WTC11 (cell line): ENCODE data around the gene PCNX3. TPM values are rescaled to one million over a fixed set of nuclear protein-coding genes. Genes with fewer than 3 reads are reported as not detected.

ENCODE experiments used
- ATAC-seq: fragments of 200-7000 bp; cut with Tn5 transposase; 2 replicates; pipeline ENCODE4 v1.10.0; 2021; ENCODE audit warnings: mild to moderate bottlenecking, moderate library complexity
- CTCF ChIA-PET: fragments of 300-600 bp; sonication (Branson Sonifier 250); formaldehyde crosslinking; loops from one replicate; lab custom pipeline; 2021; ENCODE audit warnings: antibody characterized with exemption; lab: Charles Lee
- POLR2A ChIA-PET: fragments of 350-600 bp; sonication (Branson Sonifier 250); formaldehyde crosslinking; loops from one replicate; lab custom pipeline; 2021; ENCODE audit warnings: antibody characterized with exemption; lab: Charles Lee
- DNase-seq: peaks from one replicate; pipeline ENCODE4 v3.0.0; 2021; ENCODE audit warnings: low spot score
- H3K27ac Mint-ChIP-seq: 2 replicates; pipeline ENCODE4 v1.8.0; 2021; ENCODE audit warnings: mixed read lengths
- H3K27me3 Mint-ChIP-seq: 2 replicates; pipeline ENCODE4 v1.8.0; 2021; ENCODE audit warnings: low read depth, mild to moderate bottlenecking, moderate library complexity, mixed read lengths
- H3K36me3 Mint-ChIP-seq: 2 replicates; pipeline ENCODE4 v1.8.0; 2021; ENCODE audit warnings: mixed read lengths
- H3K4me1 Mint-ChIP-seq: 2 replicates; pipeline ENCODE4 v1.8.0; 2022; ENCODE audit warnings: mixed read lengths
- H3K4me3 Mint-ChIP-seq: 2 replicates; pipeline ENCODE4 v1.8.0; 2021; ENCODE audit warnings: mild to moderate bottlenecking, moderate library complexity, mixed read lengths
- H3K9me3 Mint-ChIP-seq: 2 replicates; pipeline ENCODE4 v1.8.0; 2021; ENCODE audit warnings: mixed read lengths
- AR ChIP-seq: fragments of 250-450 bp; sonication (Bioruptor Pico); IDR thresholded peaks from 2 replicates; pipeline ENCODE4 v1.9.0; 2021; ENCODE audit warnings: mild to moderate bottlenecking
- ATF1 ChIP-seq: sonication (generic); formaldehyde crosslinking; IDR thresholded peaks from 2 replicates; pipeline ENCODE4 v1.8.1; 2023; ENCODE audit warnings: mild to moderate bottlenecking, moderate library complexity, missing genetic modification reagents
- ESRRA ChIP-seq: sonication (generic); formaldehyde crosslinking; IDR thresholded peaks from 2 replicates; pipeline ENCODE4 v1.8.1; 2022; ENCODE audit warnings: mild to moderate bottlenecking, missing genetic modification reagents, borderline replicate concordance
- JUN ChIP-seq: sonication (generic); formaldehyde crosslinking; IDR thresholded peaks from 2 replicates; pipeline ENCODE4 v1.8.0; 2023; ENCODE audit warnings: mild to moderate bottlenecking, missing genetic modification reagents
- KAT7 ChIP-seq: sonication (generic); formaldehyde crosslinking; IDR thresholded peaks from 2 replicates; pipeline ENCODE4 v1.8.1; 2023; ENCODE audit warnings: missing genetic modification reagents, mild to moderate bottlenecking, borderline replicate concordance
- MAX ChIP-seq: sonication (generic); formaldehyde crosslinking; IDR thresholded peaks from 2 replicates; pipeline ENCODE4 v1.8.0; 2022; ENCODE audit warnings: mild to moderate bottlenecking, missing genetic modification reagents
- MXD4 ChIP-seq: fragments of 250-450 bp; sonication (Bioruptor Pico); IDR thresholded peaks from 2 replicates; pipeline ENCODE4 v1.8.0; 2021; ENCODE audit warnings: mild to moderate bottlenecking, moderate library complexity, borderline replicate concordance
- MYBL2 ChIP-seq: sonication (generic); formaldehyde crosslinking; IDR thresholded peaks from 2 replicates; pipeline ENCODE4 v1.8.1; 2023; ENCODE audit warnings: mild to moderate bottlenecking, moderate library complexity, missing genetic modification reagents
- NFATC4 ChIP-seq: fragments of 250-450 bp; sonication (Bioruptor Pico); IDR thresholded peaks from 2 replicates; pipeline ENCODE4 v1.9.0; 2021; ENCODE audit warnings: mild to moderate bottlenecking
- NFYB ChIP-seq: sonication (generic); formaldehyde crosslinking; conservative IDR thresholded peaks from 2 replicates; pipeline ENCODE4 v1.8.0; 2022; ENCODE audit warnings: low read depth, missing genetic modification reagents
- NR1H2 ChIP-seq: sonication (generic); formaldehyde crosslinking; IDR thresholded peaks from 2 replicates; pipeline ENCODE4 v1.9.0; 2021; ENCODE audit warnings: mild to moderate bottlenecking, moderate library complexity, missing genetic modification reagents
- RORB ChIP-seq: fragments of 250-450 bp; sonication (Bioruptor Pico); IDR thresholded peaks from 2 replicates; pipeline ENCODE4 v1.9.0; 2021; ENCODE audit warnings: mild to moderate bottlenecking
- SP1 ChIP-seq: sonication (generic); formaldehyde crosslinking; conservative IDR thresholded peaks from 2 replicates; pipeline ENCODE4 v1.8.1; 2022; ENCODE audit warnings: missing genetic modification reagents
- total RNA-seq: library from RNA; stranded (reverse); gene quantifications from 3 replicates; pipeline ENCODE4 v1.2.3, GENCODE V29; 2021
- TF ChIP-seq, protein P1 (sequence below): sonication (generic); formaldehyde crosslinking; IDR thresholded peaks from 2 replicates; pipeline ENCODE4 v1.8.1; 2022; ENCODE audit warnings: mild to moderate bottlenecking, moderate library complexity, missing genetic modification reagents
- TF ChIP-seq, protein P2 (sequence below): sonication (generic); formaldehyde crosslinking; IDR thresholded peaks from 2 replicates; pipeline ENCODE4 v1.8.0; 2022; ENCODE audit warnings: mild to moderate bottlenecking, missing genetic modification reagents
- TF ChIP-seq, protein P3 (sequence below): sonication (generic); formaldehyde crosslinking; IDR thresholded peaks from 2 replicates; pipeline ENCODE4 v1.8.1; 2023; ENCODE audit warnings: mild to moderate bottlenecking, missing genetic modification reagents, moderate library complexity
- TF ChIP-seq, protein P4 (sequence below): sonication (generic); formaldehyde crosslinking; IDR thresholded peaks from 2 replicates; pipeline ENCODE4 v1.8.1; 2022; ENCODE audit warnings: low read depth, missing genetic modification reagents, borderline replicate concordance
- TF ChIP-seq, protein P5 (sequence below): sonication (generic); formaldehyde crosslinking; IDR thresholded peaks from 2 replicates; pipeline ENCODE4 v1.8.1; 2022; ENCODE audit warnings: mild to moderate bottlenecking, missing genetic modification reagents, moderate library complexity, borderline replicate concordance

Gene PCNX3
- total RNA-seq, 1 experiment from 2014 or later: 51.6 TPM

GRCh38 chr11:65649656-65650546 is 34.3 kb downstream of the PCNX3 start (continued):
- TF ChIP-seq, protein P1, sequence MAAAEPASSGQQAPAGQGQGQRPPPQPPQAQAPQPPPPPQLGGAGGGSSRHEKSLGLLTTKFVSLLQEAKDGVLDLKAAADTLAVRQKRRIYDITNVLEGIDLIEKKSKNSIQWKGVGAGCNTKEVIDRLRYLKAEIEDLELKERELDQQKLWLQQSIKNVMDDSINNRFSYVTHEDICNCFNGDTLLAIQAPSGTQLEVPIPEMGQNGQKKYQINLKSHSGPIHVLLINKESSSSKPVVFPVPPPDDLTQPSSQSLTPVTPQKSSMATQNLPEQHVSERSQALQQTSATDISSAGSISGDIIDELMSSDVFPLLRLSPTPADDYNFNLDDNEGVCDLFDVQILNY (CRISPR knock-in tag): no peak
- TF ChIP-seq, protein P2, sequence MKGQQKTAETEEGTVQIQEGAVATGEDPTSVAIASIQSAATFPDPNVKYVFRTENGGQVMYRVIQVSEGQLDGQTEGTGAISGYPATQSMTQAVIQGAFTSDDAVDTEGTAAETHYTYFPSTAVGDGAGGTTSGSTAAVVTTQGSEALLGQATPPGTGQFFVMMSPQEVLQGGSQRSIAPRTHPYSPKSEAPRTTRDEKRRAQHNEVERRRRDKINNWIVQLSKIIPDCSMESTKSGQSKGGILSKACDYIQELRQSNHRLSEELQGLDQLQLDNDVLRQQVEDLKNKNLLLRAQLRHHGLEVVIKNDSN (CRISPR knock-in tag): no peak
- TF ChIP-seq, protein P3, sequence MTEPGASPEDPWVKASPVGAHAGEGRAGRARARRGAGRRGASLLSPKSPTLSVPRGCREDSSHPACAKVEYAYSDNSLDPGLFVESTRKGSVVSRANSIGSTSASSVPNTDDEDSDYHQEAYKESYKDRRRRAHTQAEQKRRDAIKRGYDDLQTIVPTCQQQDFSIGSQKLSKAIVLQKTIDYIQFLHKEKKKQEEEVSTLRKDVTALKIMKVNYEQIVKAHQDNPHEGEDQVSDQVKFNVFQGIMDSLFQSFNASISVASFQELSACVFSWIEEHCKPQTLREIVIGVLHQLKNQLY: no peak
- TF ChIP-seq, all 79 proteins: peak for 0

DNA sequence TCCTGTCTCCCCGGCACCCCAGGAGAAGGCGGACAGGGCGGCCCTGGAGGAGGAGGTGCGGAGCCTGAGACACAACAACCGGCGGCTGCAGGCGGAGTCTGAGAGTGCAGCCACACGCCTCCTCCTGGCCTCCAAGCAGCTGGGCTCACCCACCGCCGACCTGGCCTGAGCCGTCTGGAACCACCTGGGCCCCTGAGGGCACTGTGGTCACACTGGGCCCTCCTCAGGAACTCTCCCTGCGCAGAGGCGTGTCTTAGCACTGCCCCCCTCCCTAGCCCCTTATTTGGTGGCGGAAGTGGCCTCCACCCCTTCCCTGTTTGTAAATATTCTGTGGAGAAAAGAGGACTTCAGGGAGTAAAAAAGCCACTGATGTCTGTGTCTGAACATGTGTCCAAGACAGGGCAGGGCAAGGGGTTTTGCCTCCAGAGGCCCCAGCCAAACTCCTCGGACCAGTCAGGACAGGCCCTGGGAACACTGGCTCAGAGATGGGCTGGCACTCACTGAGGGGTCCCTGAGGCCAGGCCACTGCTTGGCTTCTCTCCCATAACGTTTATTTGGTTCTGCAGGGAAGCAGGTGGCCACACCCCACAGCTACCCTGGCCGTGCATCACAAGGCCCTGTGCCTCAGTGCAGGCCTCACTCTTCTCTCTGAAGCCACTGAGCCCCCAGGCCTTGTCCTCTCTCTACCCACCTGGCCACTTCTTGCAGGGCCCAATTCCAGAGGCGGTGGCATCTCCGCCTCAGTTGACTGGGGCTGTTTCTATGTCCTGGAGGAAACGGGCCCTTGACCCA is 35.2 kb downstream of the PCNX3 start:
- Mint-ChIP-seq H3K27me3 (peaks cover 3% of the 10 kb centered on the region; the same call in 1 of the 2 replicates), H3K27ac (no peak overlapping the region), H3K4me3 (no peak overlapping the region), H3K36me3 (peaks cover 13% of the 10 kb centered on the region)
- peak; percentile 7 for ATAC-seq
- TF ChIP-seq JUN (CRISPR knock-in tag) (no peak), ESRRA (CRISPR knock-in tag) (no peak), MAX (CRISPR knock-in tag) (no peak)
- TF ChIP-seq, protein P2 (CRISPR knock-in tag): no peak
- TF ChIP-seq, protein P1 (CRISPR knock-in tag): no peak
- TF ChIP-seq, all 79 proteins: peak for 0
- ChIA-PET CTCF (interaction anchor here (0.8 to 5.0 kb wide), 2 partner anchors 13 to 44 kb away, joined by 3 to 23 read pairs; partner anchors contain the start of gene SIPA1), POLR2A (interaction anchor here (1.4 kb wide), 1 partner anchor 12 kb away, joined by 3 read pairs; no protein-coding TSS in a partner anchor)
- H3K9me3 Mint-ChIP-seq: no peaks in the 10 kb centered on the region
- DNase-seq: no peak
- peaks cover 21% of the 10 kb centered on the region for H3K4me1 Mint-ChIP-seq

DNA sequence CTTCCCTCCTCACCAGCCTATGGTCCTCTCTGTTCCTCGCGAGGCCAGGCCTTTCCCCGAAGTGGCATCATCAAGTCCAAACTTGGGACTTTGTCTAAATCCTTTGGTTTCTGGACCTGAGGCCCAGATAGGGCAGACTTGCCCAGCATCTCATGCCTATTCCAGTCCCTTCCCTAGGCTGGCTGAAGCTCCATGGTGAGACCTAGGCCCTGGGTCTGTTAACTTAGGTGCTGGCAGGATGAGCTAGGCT is 35.7 kb downstream of the PCNX3 start:
- peak overlapping the region; percentile 76; the same call in 1 of the 2 replicates for H3K4me3 Mint-ChIP-seq
- H3K27me3 Mint-ChIP-seq: peaks cover 3% of the 10 kb centered on the region; the same call in 1 of the 2 replicates
- H3K9me3 Mint-ChIP-seq: no peaks in the 10 kb centered on the region
- H3K36me3 Mint-ChIP-seq: peaks cover 19% of the 10 kb centered on the region
- ATAC-seq: no peak
- DNase-seq: no peak
- no peak overlapping the region for H3K27ac Mint-ChIP-seq
- H3K4me1 Mint-ChIP-seq: peaks cover 21% of the 10 kb centered on the region
- POLR2A ChIA-PET: interaction anchor here (1.6 kb wide), 1 partner anchor 208 kb away, joined by 4 read pairs; no protein-coding TSS in a partner anchor
- CTCF ChIA-PET: interaction anchor here (2.4 to 5.0 kb wide), 3 partner anchors 9 to 58 kb away, joined by 12 to 23 read pairs (median 13); partner anchors contain the start of gene SIPA1
- TF ChIP-seq NFYB: no peak
- no peak for TF ChIP-seq NR1H2
- no peak for TF ChIP-seq KAT7 (CRISPR knock-in tag)
- no peak for TF ChIP-seq AR (CRISPR knock-in tag)
- TF ChIP-seq, protein P4, sequence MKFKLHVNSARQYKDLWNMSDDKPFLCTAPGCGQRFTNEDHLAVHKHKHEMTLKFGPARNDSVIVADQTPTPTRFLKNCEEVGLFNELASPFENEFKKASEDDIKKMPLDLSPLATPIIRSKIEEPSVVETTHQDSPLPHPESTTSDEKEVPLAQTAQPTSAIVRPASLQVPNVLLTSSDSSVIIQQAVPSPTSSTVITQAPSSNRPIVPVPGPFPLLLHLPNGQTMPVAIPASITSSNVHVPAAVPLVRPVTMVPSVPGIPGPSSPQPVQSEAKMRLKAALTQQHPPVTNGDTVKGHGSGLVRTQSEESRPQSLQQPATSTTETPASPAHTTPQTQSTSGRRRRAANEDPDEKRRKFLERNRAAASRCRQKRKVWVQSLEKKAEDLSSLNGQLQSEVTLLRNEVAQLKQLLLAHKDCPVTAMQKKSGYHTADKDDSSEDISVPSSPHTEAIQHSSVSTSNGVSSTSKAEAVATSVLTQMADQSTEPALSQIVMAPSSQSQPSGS (CRISPR knock-in tag): no peak
- no peak for TF ChIP-seq MXD4 (CRISPR knock-in tag)
- TF ChIP-seq NFATC4 (CRISPR knock-in tag): no peak
- no peak for TF ChIP-seq SP1 (CRISPR knock-in tag)
- TF ChIP-seq MYBL2 (CRISPR knock-in tag): no peak
- TF ChIP-seq, protein P2 (CRISPR knock-in tag): no peak
- TF ChIP-seq, protein P5, sequence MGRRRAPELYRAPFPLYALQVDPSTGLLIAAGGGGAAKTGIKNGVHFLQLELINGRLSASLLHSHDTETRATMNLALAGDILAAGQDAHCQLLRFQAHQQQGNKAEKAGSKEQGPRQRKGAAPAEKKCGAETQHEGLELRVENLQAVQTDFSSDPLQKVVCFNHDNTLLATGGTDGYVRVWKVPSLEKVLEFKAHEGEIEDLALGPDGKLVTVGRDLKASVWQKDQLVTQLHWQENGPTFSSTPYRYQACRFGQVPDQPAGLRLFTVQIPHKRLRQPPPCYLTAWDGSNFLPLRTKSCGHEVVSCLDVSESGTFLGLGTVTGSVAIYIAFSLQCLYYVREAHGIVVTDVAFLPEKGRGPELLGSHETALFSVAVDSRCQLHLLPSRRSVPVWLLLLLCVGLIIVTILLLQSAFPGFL (CRISPR knock-in tag): no peak
- TF ChIP-seq ATF1: no peak
- TF ChIP-seq RORB (CRISPR knock-in tag): no peak
- no peak for TF ChIP-seq JUN (CRISPR knock-in tag)
